NCI-H2107 (cell line): ENCODE measurements around the gene SLC9C1.

Experiments used
- DNase-seq: peaks from one replicate; lab custom pipeline; 2025; lab: John Stamatoyannopoulos, UW

Gene SLC9C1

GRCh38 chr3:112111785-112112402 lies 182.1 kb downstream of the SLC9C1 start:
- DNase-seq, result peak; percentile 64

GRCh38 chr3:112109322-112109721 lies 184.7 kb downstream of the SLC9C1 start:
- peak; percentile 38 for DNase-seq

GRCh38 chr3:112104774-112105173 lies 189.2 kb downstream of the SLC9C1 start:
- DNase-seq, result no peak

- no peak for DNase-seq
Measured at GRCh38 chr3:112101916-112102315, 192.1 kb downstream of the SLC9C1 start.

- peak; percentile 77 for DNase-seq
Measured at GRCh38 chr3:112097378-112097777, 196.6 kb downstream of the SLC9C1 start.

GRCh38 chr3:112096176-112096575 lies 197.8 kb downstream of the SLC9C1 start:
- no peak for DNase-seq

- DNase-seq, result no peak
Measured at GRCh38 chr3:112095731-112096130, 198.3 kb downstream of the SLC9C1 start.

GRCh38 chr3:112093180-112093522 lies 200.9 kb downstream of the SLC9C1 start:
- DNase-seq, result no peak

GRCh38 chr3:112092496-112093179 lies 201.4 kb downstream of the SLC9C1 start:
- DNase-seq, result no peak

GRCh38 chr3:112090887-112091586 lies 203.0 kb downstream of the SLC9C1 start:
- no peak for DNase-seq
